A549 (cell line): ENCODE data around the gene NSMF. TPM values are rescaled to one million over a fixed set of nuclear protein-coding genes. Genes with fewer than 3 reads are reported as not detected.

Experiments
- ATAC-seq, 2 experiments: fragments of 200-7000 bp in 1 of 2; fragments of >200 bp in 1 of 2; cut with Nextera tagmentation in 1 of 2; cut with Tn5 transposase in 1 of 2; 3 replicates each; pipeline versions ENCODE4 v1.8.0 to v1.9.1; 2018 to 2020; ENCODE audit warnings: mild to moderate bottlenecking in 1 of 2, moderate library complexity in 1 of 2
- CTCF ChIA-PET: fragments of 300-600 bp; sonication (Branson Sonifier 250); formaldehyde crosslinking; extraction: SDS; loops from one replicate; lab custom pipeline; 2021; ENCODE audit warnings: antibody characterized with exemption, inconsistent platforms; lab: Yijun Ruan, JAX
- POLR2A ChIA-PET: fragments of 350-600 bp; formaldehyde crosslinking; extraction: SDS; loops from one replicate; lab custom pipeline; 2021; ENCODE audit warnings: antibody characterized with exemption, inconsistent platforms; lab: Yijun Ruan, JAX
- DNase-seq, 2 experiments: peaks; one replicate each; pipeline versions ENCODE4 v3.0.0 to v3.0.0-alpha.2; 2011 to 2016; ENCODE audit warnings: low read depth in 1 of 2, low spot score in 1 of 2
- FAIRE-seq: peaks from 2 replicates; lab custom pipeline; 2011; peaks lifted over from hg19 to GRCh38; lab: Jason Lieb, UNC
- H3K27ac ChIP-seq, 2 experiments: fragments of >200 bp; sonication (Bioruptor Twin); formaldehyde crosslinking; 3 replicates each; pipeline ENCODE4 v1.5.1; 2016 to 2017
- H3K4me1 ChIP-seq: fragments of >200 bp; sonication (Bioruptor Twin); formaldehyde crosslinking; 3 replicates; pipeline ENCODE4 v1.6.1; 2016
- H3K4me2 ChIP-seq: fragments of >200 bp; sonication (Bioruptor Twin); formaldehyde crosslinking; 3 replicates; pipeline ENCODE4 v1.6.1; 2016
- H3K4me3 ChIP-seq: fragments of >200 bp; sonication (Bioruptor Twin); formaldehyde crosslinking; 3 replicates; pipeline ENCODE4 v1.5.1; 2016
- H3K9me3 ChIP-seq: fragments of >200 bp; sonication (Bioruptor Twin); formaldehyde crosslinking; 3 replicates; pipeline ENCODE4 v1.6.1; 2016
- CHD4 ChIP-seq: fragments of 200-600 bp; sonication (generic); IDR thresholded peaks from 2 replicates; pipeline ENCODE4 v1.6.1; 2016; ENCODE audit warnings: antibody characterized with exemption, mild to moderate bottlenecking, borderline replicate concordance
- EHMT2 ChIP-seq: fragments of 200-600 bp; sonication (generic); IDR thresholded peaks from 2 replicates; pipeline ENCODE4 v1.6.1; 2016; ENCODE audit warnings: antibody characterized with exemption, low read depth, mild to moderate bottlenecking, moderate library complexity
- EP300 ChIP-seq, 2 experiments: fragments of >200 bp; sonication (Bioruptor Twin); formaldehyde crosslinking; IDR thresholded peaks; 2 replicates in 1 of 2; 3 replicates in 1 of 2; pipeline ENCODE4 v1.6.1; 2016 to 2017
- FOSB ChIP-seq: fragments of 250-450 bp; sonication (Bioruptor Pico); IDR thresholded peaks from 2 replicates; pipeline ENCODE4 v1.5.0; 2020; ENCODE audit warnings: mild to moderate bottlenecking, moderate library complexity
- FOXS1 ChIP-seq: fragments of 250-450 bp; sonication (Bioruptor Pico); IDR thresholded peaks from 2 replicates; pipeline ENCODE4 v1.5.0; 2020; ENCODE audit warnings: mild to moderate bottlenecking, moderate library complexity
- HOXB5 ChIP-seq: fragments of 250-450 bp; sonication (Bioruptor Pico); IDR thresholded peaks from 2 replicates; pipeline ENCODE4 v1.5.0; 2020; ENCODE audit warnings: mild to moderate bottlenecking, moderate library complexity
- JUN ChIP-seq, 2 experiments: fragments of >200 bp; sonication (Bioruptor Twin); formaldehyde crosslinking; IDR thresholded peaks; 2 replicates in 1 of 2; 3 replicates in 1 of 2; pipeline ENCODE4 v1.6.1; 2016 to 2017
- KDM1A ChIP-seq: fragments of 200-600 bp; sonication (generic); IDR thresholded peaks from 2 replicates; pipeline ENCODE4 v1.6.1; 2016; ENCODE audit warnings: low read depth, mild to moderate bottlenecking
- MAZ ChIP-seq: fragments of 150-350 bp; IDR thresholded peaks from 2 replicates; pipeline ENCODE4 v1.6.1; 2014; ENCODE audit warnings: antibody characterized with exemption, low read depth, low read length, borderline replicate concordance
- RARB ChIP-seq: fragments of 250-450 bp; sonication (Bioruptor Pico); IDR thresholded peaks from 2 replicates; pipeline ENCODE4 v1.8.0; 2021; ENCODE audit warnings: mild to moderate bottlenecking, moderate library complexity
- REST ChIP-seq: fragments of 200-600 bp; sonication (generic); IDR thresholded peaks from 2 replicates; pipeline ENCODE4 v1.6.1; 2016; ENCODE audit warnings: antibody characterized with exemption, mild to moderate bottlenecking, moderate library complexity
- SREBF2 ChIP-seq: fragments of 450-650 bp; IDR thresholded peaks from 2 replicates; pipeline ENCODE4 v1.6.1; 2014; ENCODE audit warnings: mild to moderate bottlenecking, moderate library complexity
- TP53 ChIP-seq: fragments of 250-450 bp; sonication (Bioruptor Pico); IDR thresholded peaks from 2 replicates; pipeline ENCODE4 v1.5.0; 2021; ENCODE audit warnings: mild to moderate bottlenecking, moderate library complexity
- ZFP36 ChIP-seq: fragments of 450-650 bp; IDR thresholded peaks from 2 replicates; pipeline ENCODE4 v1.6.1; 2014; ENCODE audit warnings: borderline replicate concordance; ENCODE audit not compliant: partially characterized antibody
- ZNF302 ChIP-seq: fragments of 250-450 bp; sonication (Bioruptor Pico); IDR thresholded peaks from 2 replicates; pipeline ENCODE4 v1.9.0; 2021; ENCODE audit warnings: inconsistent platforms, mild to moderate bottlenecking, moderate library complexity
- WGBS: methylation state at CpG from one replicate; pipeline ENCODE4 v1.1.6; 2017; ENCODE audit errors: missing lambda C conversion rate; 5-methylcytosine and 5-hydroxymethylcytosine counted together
- polyA plus RNA-seq, 4 experiments: library from polyadenylated mRNA; depleted of rRNA in 3 of 4; stranded (reverse); fragments of >200 nt; fragmentation: RNase III in 1 of 4; extraction: RNeasy Plus Mini Kit Qiagen cat#74134 plus additional on column Dnase treatment in 1 of 4; gene quantifications; 2 replicates in 3 of 4; 3 replicates in 1 of 4; pipeline ENCODE4 v1.2.3, GENCODE V29; 2011 to 2017

NSMF gene
- polyA plus RNA-seq, 2 of the 4 experiments (the other 2 are of a cell fraction) = 16.0 to 29.2 TPM

- TF ChIP-seq ZNF302 (CRISPR knock-in tag) (no peak), FOSB (CRISPR knock-in tag) (no peak), JUN (IDR thresholded peaks at IDR 0.05) (no peak), REST (no peak), CHD4 (no peak), RARB (CRISPR knock-in tag) (no peak), FOXS1 (CRISPR knock-in tag) (no peak)
- Histone ChIP-seq H3K27ac (no peak overlapping the region), H3K4me3 (no peak overlapping the region), H3K4me1 (peaks cover 10% of the 10 kb centered on the region), H3K9me3 (no peaks in the 10 kb centered on the region), H3K4me2 (no peak overlapping the region)
- CTCF ChIA-PET = interaction anchor here (0.8 to 2.1 kb wide), 5 partner anchors 8 to 183 kb away, joined by 3 to 6 read pairs (median 3); no protein-coding TSS in a partner anchor
- DNase-seq = no peak
- no peak for ATAC-seq
- 86% methylated on average over 30 of the region's 35 CpGs for WGBS
- POLR2A ChIA-PET = no interaction called here
- FAIRE-seq = no peak
Measured at GRCh38 chr9:137486545-137487453, 27.7 kb upstream of the NSMF start.

GRCh38 chr9:137486141-137486490 lies 27.0 kb upstream of the NSMF start:
- H3K4me3 ChIP-seq = no peak overlapping the region
- no peak for DNase-seq
- no peak for FAIRE-seq
- TF ChIP-seq FOXS1 (CRISPR knock-in tag) = no peak
- no peak for TF ChIP-seq MAZ
- TF ChIP-seq SREBF2 = no peak
- no peak for TF ChIP-seq ZFP36
- ATAC-seq = no peak
- ChIA-PET POLR2A (no interaction called here), CTCF (interaction anchor here (0.8 to 1.5 kb wide), 3 partner anchors 11 to 183 kb away, joined by 3 to 4 read pairs (median 3); no protein-coding TSS in a partner anchor)
- no peaks in the 10 kb centered on the region for H3K9me3 ChIP-seq
- H3K4me2 ChIP-seq = no peak overlapping the region
- WGBS = 90% methylated on average over 15 of the region's 15 CpGs
- no peak overlapping the region for H3K27ac ChIP-seq
- peaks cover 11% of the 10 kb centered on the region for H3K4me1 ChIP-seq

- FAIRE-seq (no peak), ATAC-seq (no peak), DNase-seq (no peak)
- CTCF ChIA-PET = no interaction called here
- WGBS = 83% methylated on average over 26 of the region's 26 CpGs
- H3K9me3 ChIP-seq = no peaks in the 10 kb centered on the region
- H3K27ac ChIP-seq = no peak overlapping the region
- no peak overlapping the region for H3K4me2 ChIP-seq
- POLR2A ChIA-PET = no interaction called here
- peaks cover 11% of the 10 kb centered on the region for H3K4me1 ChIP-seq
- TF ChIP-seq HOXB5 (CRISPR knock-in tag) (no peak), TP53 (CRISPR knock-in tag) (no peak), KDM1A (no peak), EP300 (IDR thresholded peaks at IDR 0.05) (no peak), EHMT2 (no peak)
- no peak overlapping the region for H3K4me3 ChIP-seq
Measured at GRCh38 chr9:137485343-137486140, 26.4 kb upstream of the NSMF start.
